ENCODE results near the gene KATNIP. TPM values are rescaled to one million over a fixed set of nuclear protein-coding genes. Genes with fewer than 3 reads are reported as not detected.

KATNIP gene
- polyA plus RNA-seq, 1 experiment: 21.2 TPM

- CTCF ChIA-PET: interaction anchor here (0.8 to 1.1 kb wide), 2 partner anchors 13 to 475 kb away, joined by 3 to 5 read pairs; no protein-coding TSS in a partner anchor
Measured at GRCh38 chr16:27595993-27596392, 46.0 kb downstream of the KATNIP start.

GRCh38 chr16:27596411-27596810, 46.5 kb downstream of the KATNIP start:
- DNase-seq (ENCODE audit: low read depth, low spot score): no peak
- H3K27me3 ChIP-seq (ENCODE audit: control insufficient read depth, insufficient read depth, low read length): no peaks in the 10 kb centered on the region
- H3K27ac ChIP-seq (ENCODE audit: low read depth, low read length): no peak overlapping the region
- POLR2A ChIA-PET: no interaction called here
- no peaks in the 10 kb centered on the region for H3K9me3 ChIP-seq (ENCODE audit: control insufficient read depth, insufficient read depth, low read length)
- TF ChIP-seq CTCF (IDR thresholded peaks at IDR 0.05; ENCODE audit: low read depth, low read length): no peak
- CTCF ChIA-PET: interaction anchor here (0.6 to 0.8 kb wide), 2 partner anchors 9 to 474 kb away, joined by 3 read pairs; no protein-coding TSS in a partner anchor
- no peak overlapping the region for H3K4me3 ChIP-seq (ENCODE audit: low read depth, low read length)

More at GRCh38 chr16:27595993-27596392, 46.0 kb downstream of the KATNIP start:
- Histone ChIP-seq H3K27me3 (ENCODE audit: control insufficient read depth, insufficient read depth, low read length) (no peaks in the 10 kb centered on the region), H3K4me3 (ENCODE audit: low read depth, low read length) (no peak overlapping the region), H3K27ac (ENCODE audit: low read depth, low read length) (no peak overlapping the region), H3K9me3 (ENCODE audit: control insufficient read depth, insufficient read depth, low read length) (no peaks in the 10 kb centered on the region)
- POLR2A ChIA-PET: no interaction called here
- no peak for DNase-seq (ENCODE audit: low read depth, low spot score)
- TF ChIP-seq CTCF (IDR thresholded peaks at IDR 0.05; ENCODE audit: low read depth, low read length): no peak

GRCh38 chr16:27597361-27597760, 47.4 kb downstream of the KATNIP start:
- ChIA-PET POLR2A (interaction anchor here (0.7 kb wide), 1 partner anchor 464 kb away, joined by 9 read pairs; no protein-coding TSS in a partner anchor), CTCF (interaction anchor here (2.5 kb wide), 1 partner anchor 42 kb away, joined by 10 read pairs; no protein-coding TSS in a partner anchor)
- Histone ChIP-seq H3K4me3 (ENCODE audit: low read depth, low read length) (no peak overlapping the region), H3K27ac (ENCODE audit: low read depth, low read length) (no peak overlapping the region), H3K27me3 (ENCODE audit: control insufficient read depth, insufficient read depth, low read length) (no peaks in the 10 kb centered on the region), H3K9me3 (ENCODE audit: control insufficient read depth, insufficient read depth, low read length) (no peaks in the 10 kb centered on the region)
- no peak for TF ChIP-seq CTCF (IDR thresholded peaks at IDR 0.05; ENCODE audit: low read depth, low read length)
- no peak for DNase-seq (ENCODE audit: low read depth, low spot score)

- ChIA-PET CTCF (interaction anchor here (2.5 kb wide), 1 partner anchor 42 kb away, joined by 10 read pairs; no protein-coding TSS in a partner anchor), POLR2A (no interaction called here)
- H3K9me3 ChIP-seq (ENCODE audit: control insufficient read depth, insufficient read depth, low read length): no peaks in the 10 kb centered on the region
- no peak overlapping the region for H3K27ac ChIP-seq (ENCODE audit: low read depth, low read length)
- H3K4me3 ChIP-seq (ENCODE audit: low read depth, low read length): no peak overlapping the region
- TF ChIP-seq CTCF (IDR thresholded peaks at IDR 0.05; ENCODE audit: low read depth, low read length): no peak
- H3K27me3 ChIP-seq (ENCODE audit: control insufficient read depth, insufficient read depth, low read length): no peaks in the 10 kb centered on the region
- no peak for DNase-seq (ENCODE audit: low read depth, low spot score)
Measured at GRCh38 chr16:27598220-27598619, 48.3 kb downstream of the KATNIP start.

- DNase-seq (ENCODE audit: low read depth, low spot score): no peak
- Histone ChIP-seq H3K9me3 (ENCODE audit: control insufficient read depth, insufficient read depth, low read length) (no peaks in the 10 kb centered on the region), H3K27ac (ENCODE audit: low read depth, low read length) (no peak overlapping the region), H3K4me3 (ENCODE audit: low read depth, low read length) (no peak overlapping the region), H3K27me3 (ENCODE audit: control insufficient read depth, insufficient read depth, low read length) (no peaks in the 10 kb centered on the region)
- ChIA-PET CTCF (interaction anchor here (2.5 kb wide), 1 partner anchor 41 kb away, joined by 10 read pairs; no protein-coding TSS in a partner anchor), POLR2A (no interaction called here)
- TF ChIP-seq CTCF (IDR thresholded peaks at IDR 0.05; ENCODE audit: low read depth, low read length): no peak
Measured at GRCh38 chr16:27598931-27599565, 49.1 kb downstream of the KATNIP start.
